H1 (cell line): ENCODE measurements around the gene RHEX.

ENCODE experiments used
- BRCA1 ChIP-seq: IDR thresholded peaks from 2 replicates; pipeline ENCODE4 v1.6.1; 2012; ENCODE audit warnings: low read depth, low read length, improper control_type of control experiment
- EZH2 ChIP-seq: fragments of 200-600 bp; sonication (generic); IDR thresholded peaks from 2 replicates; pipeline ENCODE4 v1.7.1; 2012; ENCODE audit warnings: low read depth, mild to moderate bottlenecking, moderate library complexity, low read length, inconsistent platforms; ENCODE audit not compliant: severe bottlenecking
- NRF1 ChIP-seq: IDR thresholded peaks from 2 replicates; pipeline ENCODE4 v1.6.1; 2011; ENCODE audit warnings: mild to moderate bottlenecking, low read depth, low read length, improper control_type of control experiment
- POLR2A ChIP-seq, 2 experiments: IDR thresholded peaks; 1 replicate in 1 of 2; 2 replicates in 1 of 2; pipeline ENCODE4 v1.6.1; 2011; ENCODE audit warnings: low read depth in 2 of 2, low read length in 2 of 2, mild to moderate bottlenecking in 2 of 2; ENCODE audit errors: control extremely low read depth in 1 of 2
- TAF1 ChIP-seq: IDR thresholded peaks from 2 replicates; pipeline ENCODE4 v1.6.1; 2011; ENCODE audit warnings: mild to moderate bottlenecking, low read depth, low read length
- TF ChIP-seq, protein P1 (sequence below), 3 experiments: IDR thresholded peaks; 1 replicate in 2 of 3; 2 replicates in 1 of 3; pipeline versions ENCODE4 v1.5.1 to v1.6.1; 2011; ENCODE audit warnings: low read length in 3 of 3, mild to moderate bottlenecking in 3 of 3, inconsistent platforms in 2 of 3, low read depth in 1 of 3, moderate library complexity in 1 of 3; ENCODE audit not compliant: insufficient read depth in 1 of 3; ENCODE audit errors: control extremely low read depth in 1 of 3

DNA sequence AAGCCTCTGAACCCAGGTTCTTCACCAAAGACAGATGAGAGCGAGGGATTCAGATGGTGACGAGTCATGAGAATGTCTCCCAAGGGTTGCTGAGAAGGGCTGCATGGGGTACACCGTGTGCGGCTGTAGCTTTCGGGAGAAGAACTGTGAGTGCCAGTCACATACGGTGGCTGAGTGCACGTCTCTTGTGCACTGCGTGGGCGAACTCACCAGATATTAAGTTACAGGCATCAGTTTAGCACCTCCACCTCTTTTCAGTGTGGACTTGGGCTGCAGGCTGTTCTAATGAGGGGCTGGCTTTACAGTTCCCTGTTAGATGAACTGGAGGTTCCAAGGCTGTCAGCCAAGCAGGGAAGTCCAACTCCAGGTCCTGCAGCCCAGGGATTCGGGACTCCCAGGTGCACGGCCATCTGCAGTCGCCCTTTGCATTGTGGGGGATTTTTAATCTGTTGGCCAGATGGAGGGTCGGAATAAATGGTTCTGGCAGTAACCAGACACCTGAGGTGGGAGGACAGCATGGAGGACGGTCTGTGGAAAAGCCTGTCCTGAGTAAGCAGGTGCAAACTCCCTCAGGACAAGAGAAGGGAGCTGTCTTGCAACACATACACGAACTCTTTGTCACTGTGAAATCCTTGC, 90.7 kb downstream of the RHEX start:
- TF ChIP-seq BRCA1: no peak
- TF ChIP-seq EZH2: no peak
- TF ChIP-seq, protein P1, sequence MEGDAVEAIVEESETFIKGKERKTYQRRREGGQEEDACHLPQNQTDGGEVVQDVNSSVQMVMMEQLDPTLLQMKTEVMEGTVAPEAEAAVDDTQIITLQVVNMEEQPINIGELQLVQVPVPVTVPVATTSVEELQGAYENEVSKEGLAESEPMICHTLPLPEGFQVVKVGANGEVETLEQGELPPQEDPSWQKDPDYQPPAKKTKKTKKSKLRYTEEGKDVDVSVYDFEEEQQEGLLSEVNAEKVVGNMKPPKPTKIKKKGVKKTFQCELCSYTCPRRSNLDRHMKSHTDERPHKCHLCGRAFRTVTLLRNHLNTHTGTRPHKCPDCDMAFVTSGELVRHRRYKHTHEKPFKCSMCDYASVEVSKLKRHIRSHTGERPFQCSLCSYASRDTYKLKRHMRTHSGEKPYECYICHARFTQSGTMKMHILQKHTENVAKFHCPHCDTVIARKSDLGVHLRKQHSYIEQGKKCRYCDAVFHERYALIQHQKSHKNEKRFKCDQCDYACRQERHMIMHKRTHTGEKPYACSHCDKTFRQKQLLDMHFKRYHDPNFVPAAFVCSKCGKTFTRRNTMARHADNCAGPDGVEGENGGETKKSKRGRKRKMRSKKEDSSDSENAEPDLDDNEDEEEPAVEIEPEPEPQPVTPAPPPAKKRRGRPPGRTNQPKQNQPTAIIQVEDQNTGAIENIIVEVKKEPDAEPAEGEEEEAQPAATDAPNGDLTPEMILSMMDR (IDR thresholded peaks at IDR 0.05; ENCODE audit: control extremely low read depth in 1 of 3, insufficient read depth in 1 of 3, low read depth in 1 of 3, low read length in 3 of 3): no peak
- no peak for TF ChIP-seq TAF1
- no peak for TF ChIP-seq POLR2A (IDR thresholded peaks at IDR 0.05; ENCODE audit: control extremely low read depth in 1 of 2, low read depth in 2 of 2, low read length in 2 of 2)
- no peak for TF ChIP-seq NRF1
